GM23248 (cell line): ENCODE data around the gene NOL4L.

Source experiments
- EZH2 ChIP-seq: fragments of 200-600 bp; sonication (generic); IDR thresholded peaks from 2 replicates; pipeline ENCODE4 v1.6.1; 2018; ENCODE audit warnings: antibody characterized with exemption, mild to moderate bottlenecking; ENCODE audit not compliant: insufficient read depth, poor library complexity, severe bottlenecking
- EZH2phosphoT487 ChIP-seq: fragments of 200-600 bp; sonication (generic); IDR thresholded peaks from 2 replicates; pipeline ENCODE4 v1.6.1; 2018; ENCODE audit warnings: antibody characterized with exemption, moderate library complexity, mild to moderate bottlenecking, low read depth; ENCODE audit not compliant: insufficient read depth

- TF ChIP-seq EZH2 = no peak
- TF ChIP-seq EZH2phosphoT487 = no peak
Measured at GRCh38 chr20:32625996-32626395, 40.9 kb upstream of the NOL4L start.
